ENCODE measurements around the gene ABCB8. TPM values are rescaled to one million over a fixed set of nuclear protein-coding genes. Genes with fewer than 3 reads are reported as not detected.
A peak's percentile ranks its signal among the peaks of the same experiment; 100 is the strongest.

The ABCB8 gene
- total and polyA plus RNA-seq, 2 of the 8 experiments (the other 6 are each of a cell fraction or from before 2014, with no cell fraction given): 17.7 to 27.0 TPM

DNA sequence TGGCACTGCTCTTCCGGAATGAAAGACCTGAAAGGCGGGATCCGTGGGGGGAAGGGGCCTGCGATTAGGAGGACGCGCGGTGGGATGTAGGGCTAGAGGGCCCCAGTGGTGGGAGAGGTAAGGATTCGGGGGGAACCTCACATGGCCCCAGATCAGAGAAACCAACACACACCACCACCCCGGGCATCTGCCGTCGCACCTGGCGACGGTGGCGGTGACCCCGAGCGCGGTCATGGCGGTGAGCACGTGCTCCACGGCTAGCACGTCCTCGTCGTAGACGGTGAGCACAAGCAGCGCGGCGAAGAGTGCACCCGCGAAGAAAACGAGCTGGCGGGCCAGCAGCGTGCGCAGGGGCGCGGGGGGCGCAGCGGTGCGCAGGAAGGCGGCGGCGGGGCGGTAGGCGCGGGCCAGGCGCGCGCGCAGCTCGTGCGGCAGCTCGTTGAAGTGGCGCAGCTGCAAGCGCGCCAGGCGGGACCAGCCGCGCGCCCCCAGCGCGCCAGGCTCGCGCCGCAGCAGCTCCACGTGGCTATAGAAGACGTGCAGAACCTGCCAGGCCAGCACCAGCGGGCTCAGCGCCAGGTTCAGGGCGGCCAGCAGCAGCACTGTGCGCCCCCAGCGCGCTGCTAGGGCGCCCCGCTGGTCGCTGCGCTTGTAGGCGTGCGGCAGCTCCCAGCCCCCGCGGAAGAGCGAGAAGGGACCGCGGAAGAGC, 9.7 kb upstream of the ABCB8 start:
- H2AFZ ChIP-seq (ENCODE audit: low read length): peak overlapping the region; percentile 36; the same call in 1 of the 2 replicates
- peaks cover 8 to 46% (median 39%) of the 10 kb centered on the region in 4 experiments for H3K27me3 ChIP-seq (replicated peaks in 1 of 4; ENCODE audit: control insufficient read depth in 3 of 4, extremely low read depth in 1 of 4, insufficient read depth in 3 of 4, low read length in 3 of 4)
- H2BK120ac ChIP-seq (replicated peaks; ENCODE audit: low read depth, low read length): peak overlapping the region; percentile 65
- ChIA-PET CTCF (ENCODE audit: partially characterized antibody) (interaction anchor here (0.6 to 8.0 kb wide), 41 partner anchors 8 to 1219 kb away, joined by 3 to 116 read pairs (median 6); partner anchors contain the start of genes ABCB8, AGAP3, ASIC3 and CDK5), POLR2A (ENCODE audit: partially characterized antibody) (interaction anchor here (0.5 to 3.2 kb wide), 14 partner anchors 9 to 591 kb away, joined by 3 to 18 read pairs (median 3); partner anchors contain the start of genes ABCB8 and FASTK)
- no peaks in the 10 kb centered on the region for H3K9me3 ChIP-seq (ENCODE audit: insufficient read depth in 2 of 2, low read depth in 1 of 2, low read length in 1 of 2)
- H2BK20ac ChIP-seq (ENCODE audit: low read length): 0 out of 2 replicates have a peak overlapping the region, but pooled peaks have one; percentile 80
- no peak overlapping the region for H4K5ac ChIP-seq (ENCODE audit: insufficient read length, low read depth, low read length)
- H3K4ac ChIP-seq (replicated peaks; ENCODE audit: insufficient read length, low read depth, low read length): no peak overlapping the region
- no peak overlapping the region for H3K23ac ChIP-seq (ENCODE audit: insufficient read length)
- FAIRE-seq (no peak), DNase-seq (ENCODE audit: low read depth in 1 of 2, low spot score in 2 of 2) (no peak)
- H2AK5ac ChIP-seq (ENCODE audit: low read depth, low read length): no peak overlapping the region
- H4K20me1 ChIP-seq (replicated peaks in 1 of 2; ENCODE audit: control insufficient read depth in 1 of 2, insufficient read depth in 2 of 2, low read length in 2 of 2): no peaks in the 10 kb centered on the region
- H3K36me3 ChIP-seq (ENCODE audit: control insufficient read depth in 2 of 4, insufficient read depth in 4 of 4, low read length in 3 of 4): no peaks in the 10 kb centered on the region
- H2BK5ac ChIP-seq (ENCODE audit: low read depth, low read length): no peak overlapping the region; the same call in 1 of the 2 replicates
- H3K14ac ChIP-seq (ENCODE audit: insufficient read length): no peak overlapping the region
- peak overlapping the region in 3 of 4 experiments; percentile 6 to 50 (median 14); a peak in 4 of 8 replicates for H3K4me3 ChIP-seq (ENCODE audit: extremely low read depth in 1 of 4, insufficient read depth in 2 of 4, low read depth in 3 of 4, low read length in 4 of 4)
- peak overlapping the region; percentile 36 to 75 for H3K4me2 ChIP-seq (ENCODE audit: insufficient read depth in 1 of 2, low read depth in 2 of 2, low read length in 2 of 2)
- no peak overlapping the region for H3K27ac ChIP-seq (ENCODE audit: low read depth, low read length)
- peak overlapping the region; percentile 92 for H4K8ac ChIP-seq (ENCODE audit: extremely low read depth, insufficient read depth, low read length)
- peak overlapping the region in 2 of 4 experiments; percentile 6 to 8; a peak in 3 of 7 replicates for H3K9ac ChIP-seq (replicated peaks in 1 of 4; ENCODE audit: extremely low read depth in 1 of 4, low read depth in 3 of 4, low read length in 3 of 4)
- H3K56ac ChIP-seq (replicated peaks; ENCODE audit: insufficient read length, low read depth, low read length): no peak overlapping the region
- WGBS, 2 experiments (ENCODE audit: extremely low coverage in 1 of 2, insufficient coverage in 1 of 2, insufficient read length in 1 of 2, insufficient replicate concordance in 2 of 2, low coverage in 1 of 2, low lambda C conversion rate in 2 of 2, missing lambda C conversion rate in 1 of 2): 6% methylated on average over 41 of the region's 82 CpGs; no CpG with 5 or more reads in 1 of the 2 experiments
- H3K18ac ChIP-seq (ENCODE audit: extremely low read depth, low read length): peak overlapping the region; percentile 87
- no peaks in the 10 kb centered on the region; the same call in 1 of the 2 replicates for H3K79me1 ChIP-seq (ENCODE audit: low read depth, low read length)
- peaks cover 7% of the 10 kb centered on the region; the same call in 1 of the 2 replicates for H3K23me2 ChIP-seq (ENCODE audit: low read depth, low read length)
- H4K91ac ChIP-seq (replicated peaks; ENCODE audit: insufficient read length, low read length): peak overlapping the region; percentile 86
- peak overlapping the region; percentile 84; the same call in 1 of the 2 replicates for H2BK12ac ChIP-seq (ENCODE audit: low read depth, low read length)
- no peaks in the 10 kb centered on the region for H3K79me2 ChIP-seq (ENCODE audit: control insufficient read depth in 1 of 2, insufficient read depth in 2 of 2, low read length in 2 of 2)
- H3K4me1 ChIP-seq (replicated peaks in 1 of 4; ENCODE audit: control insufficient read depth in 3 of 4, insufficient read depth in 4 of 4, low read length in 3 of 4): peaks cover 0 to 26% (median 18%) of the 10 kb centered on the region in 4 experiments; a peak in 5 of 7 replicates
- H2BK15ac ChIP-seq (ENCODE audit: low read length): no peak overlapping the region; the same call in 1 of the 2 replicates
- TF ChIP-seq RBBP5 (IDR thresholded peaks at IDR 0.05; ENCODE audit: borderline replicate concordance, low read depth, low read length) (no peak), KDM1A (IDR thresholded peaks at IDR 0.05; ENCODE audit: borderline replicate concordance, low read length) (peak; percentile 85; the same call in 1 of the 2 replicates), SP4 (IDR thresholded peaks at IDR 0.05; ENCODE audit: low read length) (no peak), SIN3A (conservative IDR thresholded peaks at IDR 0.05 in 1 of 2, IDR thresholded peaks at IDR 0.05 in 1 of 2; ENCODE audit: low read depth in 1 of 2, low read length in 2 of 2) (0 out of 4 replicates have a peak, but pooled peaks of 1 of the 2 experiments have one; percentile 20), SP1 (IDR thresholded peaks at IDR 0.05; ENCODE audit: low read depth, low read length) (no peak), NANOG (IDR thresholded peaks at IDR 0.05; ENCODE audit: insufficient read depth, low read depth, low read length, poor library complexity, severe bottlenecking) (no peak), ASH2L (IDR thresholded peaks at IDR 0.05; ENCODE audit: low read length) (peak; percentile 91), FOSL1 (IDR thresholded peaks at IDR 0.05; ENCODE audit: insufficient read depth, low read depth, low read length) (0 out of 2 replicates have a peak, but pooled peaks have one; percentile 18), POLR2AphosphoS5 (IDR thresholded peaks at IDR 0.05; ENCODE audit: low read depth, low read length) (0 out of 2 replicates have a peak, but pooled peaks have one; percentile 26), RNF2 (IDR thresholded peaks at IDR 0.05; ENCODE audit: borderline replicate concordance, low read depth, low read length, missing control alignments, poor library complexity, severe bottlenecking) (peak; percentile 90)
